ENCODE results near the gene TBC1D19.

DNA sequence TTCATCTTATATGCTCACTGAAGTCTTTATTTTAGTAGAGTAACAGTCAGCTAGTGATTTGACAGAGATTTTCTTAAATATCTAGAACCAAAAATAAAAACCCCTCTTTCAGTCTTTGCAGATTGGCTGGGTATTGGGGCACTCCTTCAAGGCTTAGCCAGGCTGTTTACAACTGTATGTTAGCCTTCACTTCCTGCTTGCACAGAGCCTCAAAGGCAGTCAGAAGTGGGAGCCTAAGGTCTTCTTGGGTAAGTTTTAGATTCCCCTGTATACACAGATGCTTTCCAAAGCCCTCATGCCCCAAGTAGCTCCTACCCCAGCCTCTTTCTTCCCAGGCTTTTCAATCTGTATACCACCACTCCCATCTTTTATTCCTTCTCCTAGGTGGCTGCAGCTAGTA, 140.7 kb downstream of the TBC1D19 start:
- TF ChIP-seq, protein P1, sequence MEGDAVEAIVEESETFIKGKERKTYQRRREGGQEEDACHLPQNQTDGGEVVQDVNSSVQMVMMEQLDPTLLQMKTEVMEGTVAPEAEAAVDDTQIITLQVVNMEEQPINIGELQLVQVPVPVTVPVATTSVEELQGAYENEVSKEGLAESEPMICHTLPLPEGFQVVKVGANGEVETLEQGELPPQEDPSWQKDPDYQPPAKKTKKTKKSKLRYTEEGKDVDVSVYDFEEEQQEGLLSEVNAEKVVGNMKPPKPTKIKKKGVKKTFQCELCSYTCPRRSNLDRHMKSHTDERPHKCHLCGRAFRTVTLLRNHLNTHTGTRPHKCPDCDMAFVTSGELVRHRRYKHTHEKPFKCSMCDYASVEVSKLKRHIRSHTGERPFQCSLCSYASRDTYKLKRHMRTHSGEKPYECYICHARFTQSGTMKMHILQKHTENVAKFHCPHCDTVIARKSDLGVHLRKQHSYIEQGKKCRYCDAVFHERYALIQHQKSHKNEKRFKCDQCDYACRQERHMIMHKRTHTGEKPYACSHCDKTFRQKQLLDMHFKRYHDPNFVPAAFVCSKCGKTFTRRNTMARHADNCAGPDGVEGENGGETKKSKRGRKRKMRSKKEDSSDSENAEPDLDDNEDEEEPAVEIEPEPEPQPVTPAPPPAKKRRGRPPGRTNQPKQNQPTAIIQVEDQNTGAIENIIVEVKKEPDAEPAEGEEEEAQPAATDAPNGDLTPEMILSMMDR (IDR thresholded peaks at IDR 0.05; ENCODE audit: insufficient read depth, low read length), result no peak
- TF ChIP-seq POLR2AphosphoS5 (IDR thresholded peaks at IDR 0.05; ENCODE audit: low read depth) (no peak), GABPA (IDR thresholded peaks at IDR 0.05; ENCODE audit: low read depth) (no peak), REST (IDR thresholded peaks at IDR 0.05; ENCODE audit: insufficient replicate concordance, low read depth) (no peak), SPI1 (IDR thresholded peaks at IDR 0.05; ENCODE audit: borderline replicate concordance, low read depth) (no peak)
